ENCODE data around the gene RPGRIP1L. TPM values are rescaled to one million over a fixed set of nuclear protein-coding genes. Genes with fewer than 3 reads are reported as not detected.

RPGRIP1L gene
- polyA plus RNA-seq, 1 donor = 6.4 TPM

DNA sequence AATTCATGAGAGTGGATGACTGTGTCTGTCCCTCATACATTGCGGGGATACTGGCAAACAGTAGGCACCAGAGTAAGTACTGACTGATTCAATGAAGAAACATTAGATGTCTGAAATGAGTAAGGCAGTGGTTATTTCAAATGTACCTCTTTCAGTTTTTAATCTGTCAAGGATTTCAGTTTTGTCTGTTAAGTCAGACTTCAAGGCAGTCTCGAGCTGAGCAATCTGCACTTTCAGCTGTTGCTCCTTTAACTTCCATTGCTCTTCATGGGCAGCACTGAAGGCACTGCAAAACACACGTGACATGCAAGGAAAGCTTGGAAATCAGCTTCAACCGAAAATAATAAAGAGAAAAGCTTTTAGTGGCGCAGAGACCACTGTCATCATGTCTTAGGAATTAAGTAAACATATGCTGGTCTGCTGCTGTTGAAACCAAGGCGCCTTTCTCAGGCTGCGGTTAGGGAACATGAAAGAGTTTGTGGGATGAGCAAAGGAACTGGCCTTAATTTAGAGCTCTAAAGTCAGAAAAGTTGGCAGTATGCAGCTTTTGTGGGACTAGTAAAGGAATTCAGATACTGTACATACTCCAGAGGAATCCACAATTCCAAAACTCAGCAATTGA, 38.8 kb downstream of the RPGRIP1L start:
- Histone ChIP-seq H3K4me3 (ENCODE audit: low read length) (no peak overlapping the region), H3K9me3 (ENCODE audit: control insufficient read depth, low read depth, low read length) (no peaks in the 10 kb centered on the region)
- no peak for DNase-seq

DNA sequence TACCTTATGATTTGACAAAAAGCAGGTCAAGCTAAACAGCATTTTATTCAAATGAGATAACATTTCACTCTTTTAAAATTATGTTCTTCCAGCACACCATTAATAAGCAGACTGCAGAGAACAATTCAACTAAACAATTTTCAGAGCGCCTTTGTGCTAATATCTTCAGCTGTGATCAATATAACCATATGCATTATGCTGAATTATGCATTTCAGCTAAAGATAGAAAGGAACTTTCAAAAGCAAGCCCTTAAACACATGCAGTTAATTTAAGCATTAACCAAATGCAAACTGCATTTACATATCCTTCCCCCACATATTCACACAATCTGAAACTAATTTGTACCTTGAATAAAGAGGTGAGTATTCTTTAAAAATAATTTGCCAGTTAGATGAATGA, 41.6 kb downstream of the RPGRIP1L start:
- no peaks in the 10 kb centered on the region for H3K9me3 ChIP-seq (ENCODE audit: control insufficient read depth, low read depth, low read length)
- no peaks in the 10 kb centered on the region for H3K27me3 ChIP-seq (ENCODE audit: control insufficient read depth, insufficient read depth, low read length)
- no peaks in the 10 kb centered on the region for H3K4me1 ChIP-seq (ENCODE audit: control insufficient read depth, insufficient read depth, low read length)
- no peak overlapping the region for H3K27ac ChIP-seq (ENCODE audit: low read length)
- no peak overlapping the region for H3K4me3 ChIP-seq (ENCODE audit: low read length)
- no CpG with 5 or more reads among the region's 1 CpG for WGBS (ENCODE audit: insufficient coverage, low lambda C conversion rate)
- H3K36me3 ChIP-seq (ENCODE audit: control insufficient read depth, insufficient read depth, low read length) = no peaks in the 10 kb centered on the region
- no peak for DNase-seq

More for the DNA sequence above, 38.8 kb downstream of the RPGRIP1L start:
- H3K27me3 ChIP-seq (ENCODE audit: control insufficient read depth, insufficient read depth, low read length) = no peaks in the 10 kb centered on the region
- H3K4me1 ChIP-seq (ENCODE audit: control insufficient read depth, insufficient read depth, low read length) = no peaks in the 10 kb centered on the region
- no peak overlapping the region for H3K27ac ChIP-seq (ENCODE audit: low read length)
- no CpG with 5 or more reads among the region's 7 CpGs for WGBS (ENCODE audit: insufficient coverage, low lambda C conversion rate)
- no peaks in the 10 kb centered on the region for H3K36me3 ChIP-seq (ENCODE audit: control insufficient read depth, insufficient read depth, low read length)

DNA sequence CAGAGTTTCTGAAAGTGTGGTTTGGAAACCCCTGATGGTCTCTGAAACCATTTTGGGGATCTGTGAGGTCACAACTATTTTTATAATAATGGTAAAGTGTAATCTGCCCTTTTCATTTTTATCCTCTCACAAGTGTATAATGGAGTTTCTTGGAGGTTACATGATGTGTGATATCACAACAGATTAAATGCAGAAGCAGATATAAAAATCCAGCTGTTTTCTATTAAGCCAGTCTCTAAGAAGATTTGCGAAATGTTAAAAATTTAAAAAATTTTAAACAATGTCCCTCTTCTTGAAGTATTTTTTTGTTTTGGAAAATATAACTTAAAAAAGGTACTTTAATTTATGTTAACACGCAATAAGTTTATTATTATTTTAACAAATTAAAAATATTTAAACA, 48.7 kb downstream of the RPGRIP1L start:
- Histone ChIP-seq H3K36me3 (ENCODE audit: control insufficient read depth, insufficient read depth, low read length) (peaks cover 4% of the 10 kb centered on the region), H3K9me3 (ENCODE audit: control insufficient read depth, low read depth, low read length) (no peaks in the 10 kb centered on the region), H3K4me1 (ENCODE audit: control insufficient read depth, insufficient read depth, low read length) (no peaks in the 10 kb centered on the region), H3K27ac (ENCODE audit: low read length) (no peak overlapping the region), H3K27me3 (ENCODE audit: control insufficient read depth, insufficient read depth, low read length) (no peaks in the 10 kb centered on the region), H3K4me3 (ENCODE audit: low read length) (no peak overlapping the region)
- no peak for DNase-seq
- WGBS (ENCODE audit: insufficient coverage, low lambda C conversion rate) = 100% methylated on average over 1 of the region's 2 CpGs

DNA sequence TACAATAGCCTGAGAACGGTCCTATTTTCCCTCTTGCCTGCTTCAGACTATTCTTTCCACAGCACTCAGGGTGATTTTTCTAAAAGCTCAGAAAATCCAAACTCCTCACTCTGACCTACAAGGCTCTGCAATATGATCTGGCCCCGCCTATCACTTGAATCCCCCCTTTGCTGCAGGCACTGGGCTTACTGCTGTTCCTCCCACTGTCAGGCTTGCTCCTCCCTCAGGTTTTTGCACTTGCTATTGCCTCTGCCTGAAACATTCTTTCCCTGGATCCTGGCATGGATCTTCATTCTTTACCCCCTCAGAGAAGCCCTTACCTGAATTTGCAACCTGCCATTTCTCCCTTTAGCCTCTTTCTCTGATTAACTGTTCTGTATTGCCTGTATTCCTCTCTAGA, 52.3 kb downstream of the RPGRIP1L start:
- Histone ChIP-seq H3K27me3 (ENCODE audit: control insufficient read depth, insufficient read depth, low read length) (no peaks in the 10 kb centered on the region), H3K36me3 (ENCODE audit: control insufficient read depth, insufficient read depth, low read length) (peaks cover 4% of the 10 kb centered on the region), H3K4me3 (ENCODE audit: low read length) (no peak overlapping the region), H3K9me3 (ENCODE audit: control insufficient read depth, low read depth, low read length) (no peaks in the 10 kb centered on the region), H3K27ac (ENCODE audit: low read length) (no peak overlapping the region), H3K4me1 (ENCODE audit: control insufficient read depth, insufficient read depth, low read length) (no peaks in the 10 kb centered on the region)
- no CpG with 5 or more reads among the region's 2 CpGs for WGBS (ENCODE audit: insufficient coverage, low lambda C conversion rate)
- no peak for DNase-seq

DNA sequence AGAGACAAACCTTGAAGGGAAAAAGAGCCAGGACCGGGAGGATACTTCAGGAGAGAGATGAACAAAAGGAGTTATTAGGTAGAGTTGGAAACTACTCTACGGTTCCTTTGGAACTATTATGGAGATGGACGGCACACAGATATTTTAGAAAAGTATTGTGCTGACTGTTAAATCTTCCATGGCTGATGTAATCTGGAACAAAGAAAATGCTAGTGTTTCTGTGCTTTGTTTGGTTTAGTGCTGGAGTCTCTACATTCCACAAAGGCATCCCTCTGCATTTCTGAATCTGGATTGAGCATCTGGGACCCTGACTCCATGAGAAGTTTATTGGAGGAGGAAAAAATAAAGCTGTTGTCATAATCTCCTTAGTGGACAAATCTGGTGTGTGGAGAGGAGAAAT, 57.2 kb downstream of the RPGRIP1L start:
- Histone ChIP-seq H3K36me3 (ENCODE audit: control insufficient read depth, insufficient read depth, low read length) (peaks cover 4% of the 10 kb centered on the region), H3K9me3 (ENCODE audit: control insufficient read depth, low read depth, low read length) (no peaks in the 10 kb centered on the region), H3K4me3 (ENCODE audit: low read length) (no peak overlapping the region), H3K27ac (ENCODE audit: low read length) (no peak overlapping the region), H3K27me3 (ENCODE audit: control insufficient read depth, insufficient read depth, low read length) (no peaks in the 10 kb centered on the region), H3K4me1 (ENCODE audit: control insufficient read depth, insufficient read depth, low read length) (no peaks in the 10 kb centered on the region)
- no peak for DNase-seq
- WGBS (ENCODE audit: insufficient coverage, low lambda C conversion rate) = 88% methylated on average over 1 of the region's 3 CpGs

- Histone ChIP-seq H3K4me1 (ENCODE audit: control insufficient read depth, insufficient read depth, low read length) (no peaks in the 10 kb centered on the region), H3K4me3 (ENCODE audit: low read length) (no peak overlapping the region), H3K9me3 (ENCODE audit: control insufficient read depth, low read depth, low read length) (no peaks in the 10 kb centered on the region), H3K27ac (ENCODE audit: low read length) (no peak overlapping the region), H3K36me3 (ENCODE audit: control insufficient read depth, insufficient read depth, low read length) (peaks cover 4% of the 10 kb centered on the region), H3K27me3 (ENCODE audit: control insufficient read depth, insufficient read depth, low read length) (no peaks in the 10 kb centered on the region)
- DNase-seq = no peak
- 100% methylated on average over 1 of the region's 1 CpG for WGBS (ENCODE audit: insufficient coverage, low lambda C conversion rate)
These were observed 60.2 kb downstream of the RPGRIP1L start for GRCh38 chr16:53643474-53643873.

DNA sequence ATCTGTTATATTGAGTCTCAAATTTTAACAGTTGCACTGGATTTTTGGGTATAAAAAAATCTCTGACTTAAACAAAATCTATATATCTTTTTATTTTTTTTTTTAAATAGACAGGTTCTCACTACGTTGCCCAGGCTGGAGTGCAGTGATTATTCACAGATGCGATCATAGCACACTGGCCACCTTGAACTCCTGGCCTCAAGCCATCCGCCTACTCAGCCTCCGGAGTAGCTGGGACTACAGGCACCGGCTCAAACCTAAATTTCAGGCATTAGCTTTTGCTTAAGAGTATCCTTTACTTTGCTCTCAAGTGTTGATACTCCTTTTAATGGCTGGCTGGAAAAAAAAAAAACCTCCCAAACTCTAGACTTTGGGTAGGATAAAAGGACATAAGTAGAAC, 61.6 kb downstream of the RPGRIP1L start:
- Histone ChIP-seq H3K9me3 (ENCODE audit: control insufficient read depth, low read depth, low read length) (no peaks in the 10 kb centered on the region), H3K4me3 (ENCODE audit: low read length) (no peak overlapping the region), H3K4me1 (ENCODE audit: control insufficient read depth, insufficient read depth, low read length) (no peaks in the 10 kb centered on the region), H3K27ac (ENCODE audit: low read length) (no peak overlapping the region), H3K27me3 (ENCODE audit: control insufficient read depth, insufficient read depth, low read length) (no peaks in the 10 kb centered on the region), H3K36me3 (ENCODE audit: control insufficient read depth, insufficient read depth, low read length) (peaks cover 4% of the 10 kb centered on the region)
- DNase-seq = no peak
- no CpG with 5 or more reads among the region's 5 CpGs for WGBS (ENCODE audit: insufficient coverage, low lambda C conversion rate)

GRCh38 chr16:53636978-53637377, 66.7 kb downstream of the RPGRIP1L start:
- no peaks in the 10 kb centered on the region for H3K9me3 ChIP-seq (ENCODE audit: control insufficient read depth, low read depth, low read length)
- H3K27me3 ChIP-seq (ENCODE audit: control insufficient read depth, insufficient read depth, low read length) = no peaks in the 10 kb centered on the region
- H3K36me3 ChIP-seq (ENCODE audit: control insufficient read depth, insufficient read depth, low read length) = peaks cover 2% of the 10 kb centered on the region
- H3K27ac ChIP-seq (ENCODE audit: low read length) = no peak overlapping the region
- no peaks in the 10 kb centered on the region for H3K4me1 ChIP-seq (ENCODE audit: control insufficient read depth, insufficient read depth, low read length)
- DNase-seq = no peak
- no peak overlapping the region for H3K4me3 ChIP-seq (ENCODE audit: low read length)
- no CpG with 5 or more reads among the region's 2 CpGs for WGBS (ENCODE audit: insufficient coverage, low lambda C conversion rate)

DNA sequence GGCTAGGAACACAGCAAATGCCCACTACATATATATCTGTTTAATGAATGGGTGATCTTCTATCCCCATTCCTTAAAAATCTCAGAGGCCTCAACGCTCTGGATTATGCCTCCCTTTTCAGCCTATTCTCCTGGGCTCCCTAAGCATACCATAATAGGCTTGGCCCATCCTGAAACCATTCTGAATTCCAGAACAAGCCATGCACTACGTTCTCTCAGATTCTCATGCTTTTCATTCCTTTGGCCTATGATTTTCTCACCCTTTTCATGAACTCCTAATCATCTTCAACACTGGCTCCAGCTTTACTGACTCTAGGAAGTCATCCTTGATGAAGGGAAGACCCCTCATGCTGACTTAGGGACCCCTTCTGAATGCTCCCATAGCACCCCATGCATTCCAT, 71.1 kb downstream of the RPGRIP1L start:
- Histone ChIP-seq H3K4me3 (ENCODE audit: low read length) (no peak overlapping the region), H3K27ac (ENCODE audit: low read length) (no peak overlapping the region), H3K9me3 (ENCODE audit: control insufficient read depth, low read depth, low read length) (no peaks in the 10 kb centered on the region), H3K36me3 (ENCODE audit: control insufficient read depth, insufficient read depth, low read length) (peaks cover 2% of the 10 kb centered on the region), H3K4me1 (ENCODE audit: control insufficient read depth, insufficient read depth, low read length) (no peaks in the 10 kb centered on the region), H3K27me3 (ENCODE audit: control insufficient read depth, insufficient read depth, low read length) (no peaks in the 10 kb centered on the region)
- no CpG with 5 or more reads among the region's 2 CpGs for WGBS (ENCODE audit: insufficient coverage, low lambda C conversion rate)
- DNase-seq = no peak

GRCh38 chr16:53631236-53632025, 72.2 kb downstream of the RPGRIP1L start:
- 93% methylated on average over 3 of the region's 8 CpGs for whole genome bisulfite sequencing (ENCODE audit: insufficient coverage, low lambda C conversion rate)
- no peak for DNase-seq
- Histone ChIP-seq H3K36me3 (ENCODE audit: control insufficient read depth, insufficient read depth, low read length) (peaks cover 2% of the 10 kb centered on the region), H3K4me3 (ENCODE audit: low read length) (no peak overlapping the region), H3K9me3 (ENCODE audit: control insufficient read depth, low read depth, low read length) (no peaks in the 10 kb centered on the region), H3K27me3 (ENCODE audit: control insufficient read depth, insufficient read depth, low read length) (no peaks in the 10 kb centered on the region), H3K27ac (ENCODE audit: low read length) (no peak overlapping the region), H3K4me1 (ENCODE audit: control insufficient read depth, insufficient read depth, low read length) (no peaks in the 10 kb centered on the region)

Data from large intestine (tissue), 3 donors.